ENCODE results near the gene LAMA2.

GRCh38 chr6:129292836-129293235, 409.9 kb downstream of the LAMA2 start:
- TF ChIP-seq CTCF (IDR thresholded peaks at IDR 0.05; ENCODE audit: low read depth, low read length) (no peak), POLR2A (IDR thresholded peaks at IDR 0.05; ENCODE audit: extremely low read depth, insufficient read length) (no peak), MAX (IDR thresholded peaks at IDR 0.05; ENCODE audit: low read depth, low read length) (no peak)

Data from NB4 (cell line).